ENCODE measurements around the gene KDM4B. TPM values are rescaled to one million over a fixed set of nuclear protein-coding genes. Genes with fewer than 3 reads are reported as not detected.

KDM4B gene
- total and polyA plus RNA-seq, 4 donors, result 17.1 to 49.5 (median 24.7) TPM

GRCh38 chr19:5122121-5122400 is 153.1 kb downstream of the KDM4B start:
- peaks cover 6 to 35% (median 8%) of the 10 kb centered on the region in 4 donors for H3K36me3 ChIP-seq (ENCODE audit: control insufficient read depth in 4 of 4, insufficient read depth in 4 of 4, low read length in 4 of 4)
- no peaks in the 10 kb centered on the region for H3K27me3 ChIP-seq (ENCODE audit: control insufficient read depth in 3 of 3, insufficient read depth in 3 of 3, low read length in 2 of 3)
- TF ChIP-seq CTCF (IDR thresholded peaks at IDR 0.05; ENCODE audit: control extremely low read depth, extremely low read depth), result no peak
- H3K27ac ChIP-seq (ENCODE audit: low read depth in 1 of 2, low read length in 1 of 2), result no peak overlapping the region
- H3K4me3 ChIP-seq, result no peak overlapping the region
- no peak for ATAC-seq (ENCODE audit: insufficient read depth, low FRiP score)
- WGBS, 2 donors, result 14 to 48% methylated on average over 4 of the region's 4 CpGs
- peaks cover 0 to 13% (median 3%) of the 10 kb centered on the region in 5 donors for H3K4me1 ChIP-seq (ENCODE audit: control insufficient read depth in 5 of 5, insufficient read depth in 5 of 5, low read length in 5 of 5)
- no peak for DNase-seq
- H3K9ac ChIP-seq (ENCODE audit: insufficient read depth in 1 of 2, low read length in 2 of 2), result no peak overlapping the region
- H3K9me3 ChIP-seq (ENCODE audit: control insufficient read depth in 4 of 4, insufficient read depth in 3 of 4, low read length in 3 of 4), result no peaks in the 10 kb centered on the region

- H3K36me3 ChIP-seq (ENCODE audit: control insufficient read depth in 4 of 4, insufficient read depth in 4 of 4, low read length in 4 of 4), result peaks cover 6 to 35% (median 8%) of the 10 kb centered on the region in 4 donors
- no peak overlapping the region for H3K4me3 ChIP-seq
- no peaks in the 10 kb centered on the region for H3K9me3 ChIP-seq (ENCODE audit: control insufficient read depth in 4 of 4, insufficient read depth in 3 of 4, low read length in 3 of 4)
- no peak for TF ChIP-seq CTCF (IDR thresholded peaks at IDR 0.05; ENCODE audit: control extremely low read depth, extremely low read depth)
- H3K27ac ChIP-seq (ENCODE audit: low read depth in 1 of 2, low read length in 1 of 2), result no peak overlapping the region
- WGBS, 2 donors, result 90 to 94% methylated on average over 30 of the region's 30 CpGs
- H3K4me1 ChIP-seq (ENCODE audit: control insufficient read depth in 5 of 5, insufficient read depth in 5 of 5, low read length in 5 of 5), result peaks cover 0 to 21% (median 10%) of the 10 kb centered on the region in 5 donors
- no peaks in the 10 kb centered on the region for H3K27me3 ChIP-seq (ENCODE audit: control insufficient read depth in 3 of 3, insufficient read depth in 3 of 3, low read length in 2 of 3)
- H3K9ac ChIP-seq (ENCODE audit: insufficient read depth in 1 of 2, low read length in 2 of 2), result no peak overlapping the region
- no peak for ATAC-seq (ENCODE audit: insufficient read depth, low FRiP score)
- DNase-seq, result no peak
These were observed 153.9 kb downstream of the KDM4B start for GRCh38 chr19:5122671-5123409.

- Histone ChIP-seq H3K27ac (ENCODE audit: low read depth in 1 of 2, low read length in 1 of 2) (no peak overlapping the region), H3K9ac (ENCODE audit: insufficient read depth in 1 of 2, low read length in 2 of 2) (no peak overlapping the region), H3K36me3 (ENCODE audit: control insufficient read depth in 4 of 4, insufficient read depth in 4 of 4, low read length in 4 of 4) (peaks cover 6 to 33% (median 8%) of the 10 kb centered on the region in 4 donors), H3K27me3 (ENCODE audit: control insufficient read depth in 3 of 3, insufficient read depth in 3 of 3, low read length in 2 of 3) (no peaks in the 10 kb centered on the region), H3K4me1 (ENCODE audit: control insufficient read depth in 5 of 5, insufficient read depth in 5 of 5, low read length in 5 of 5) (peaks cover 0 to 28% (median 16%) of the 10 kb centered on the region in 5 donors), H3K9me3 (ENCODE audit: control insufficient read depth in 4 of 4, insufficient read depth in 3 of 4, low read length in 3 of 4) (no peaks in the 10 kb centered on the region), H3K4me3 (no peak overlapping the region)
- TF ChIP-seq CTCF (IDR thresholded peaks at IDR 0.05; ENCODE audit: control extremely low read depth, extremely low read depth), result no peak
- 87 to 91% methylated on average over 11 of the region's 11 CpGs for WGBS, 2 donors
- no peak for DNase-seq
- no peak for ATAC-seq (ENCODE audit: insufficient read depth, low FRiP score)
These were observed 154.7 kb downstream of the KDM4B start for GRCh38 chr19:5123646-5124045.
